Mesenchymal stem cell (in vitro differentiated cells and primary cell): ENCODE data around the gene ADAMTSL1.

Experiments used
- DNase-seq: peaks from one replicate; pipeline ENCODE4 v3.0.0-alpha.2; 2013
- H2AFZ ChIP-seq: one replicate; pipeline ENCODE4 v1.6.1; 2013; ENCODE audit warnings: low read depth, mild to moderate bottlenecking, control low read depth, inconsistent platforms, low read length, moderate library complexity
- H2AK5ac ChIP-seq: 2 replicates; pipeline ENCODE4 v1.6.1; 2013; ENCODE audit warnings: low read length, moderate library complexity, mild to moderate bottlenecking, inconsistent platforms; ENCODE audit not compliant: severe bottlenecking
- H2BK120ac ChIP-seq: one replicate; pipeline ENCODE4 v1.6.1; 2013; ENCODE audit warnings: low read depth, mild to moderate bottlenecking, inconsistent platforms, low read length, moderate library complexity
- H2BK12ac ChIP-seq, 2 experiments: one replicate each; pipeline ENCODE4 v1.6.1; 2013; ENCODE audit warnings: inconsistent platforms in 2 of 2, low read length in 2 of 2, mild to moderate bottlenecking in 2 of 2, moderate library complexity in 2 of 2, control low read depth in 1 of 2
- H2BK15ac ChIP-seq: one replicate; pipeline ENCODE4 v1.6.1; 2013; ENCODE audit warnings: mild to moderate bottlenecking, low read depth, inconsistent platforms; ENCODE audit not compliant: poor library complexity, severe bottlenecking
- H2BK5ac ChIP-seq: 2 replicates; pipeline ENCODE4 v1.6.1; 2013; ENCODE audit warnings: low read depth, mild to moderate bottlenecking, low read length, control low read depth, inconsistent platforms; ENCODE audit not compliant: poor library complexity, severe bottlenecking
- H3K14ac ChIP-seq, 2 experiments: one replicate each; pipeline ENCODE4 v1.6.1; 2013; ENCODE audit warnings: inconsistent platforms in 2 of 2, low read length in 2 of 2, control low read depth in 1 of 2, mild to moderate bottlenecking in 1 of 2, moderate library complexity in 1 of 2
- H3K18ac ChIP-seq, 2 experiments: one replicate each; pipeline ENCODE4 v1.6.1; 2013; ENCODE audit warnings: inconsistent platforms in 2 of 2, low read length in 2 of 2, control low read depth in 1 of 2, low read depth in 1 of 2, mild to moderate bottlenecking in 1 of 2
- H3K23ac ChIP-seq, 2 experiments: one replicate each; pipeline ENCODE4 v1.6.1; 2013; ENCODE audit warnings: inconsistent platforms in 2 of 2, low read length in 2 of 2, mild to moderate bottlenecking in 2 of 2, moderate library complexity in 2 of 2, control low read depth in 1 of 2
- H3K27ac ChIP-seq: 2 replicates; pipeline ENCODE4 v1.5.1; 2013; ENCODE audit warnings: mild to moderate bottlenecking, moderate library complexity, low read length, control low read depth, inconsistent platforms; ENCODE audit not compliant: poor library complexity, severe bottlenecking
- H3K27me3 ChIP-seq, 2 experiments: 2 replicates each; pipeline versions ENCODE4 v1.6.1 to v1.7.0; 2013; ENCODE audit warnings: low read length in 2 of 2, mild to moderate bottlenecking in 2 of 2, moderate library complexity in 2 of 2, control low read depth in 1 of 2, inconsistent platforms in 1 of 2; ENCODE audit not compliant: control insufficient read depth in 1 of 2, insufficient read depth in 1 of 2
- H3K36me3 ChIP-seq, 2 experiments: 2 replicates each; pipeline versions ENCODE4 v1.6.1 to v1.7.0; 2013; ENCODE audit warnings: low read length in 2 of 2, control low read depth in 1 of 2, inconsistent platforms in 1 of 2, low read depth in 1 of 2, mild to moderate bottlenecking in 1 of 2; ENCODE audit not compliant: insufficient read depth in 2 of 2, control insufficient read depth in 1 of 2
- H3K4ac ChIP-seq, 2 experiments: one replicate each; pipeline ENCODE4 v1.6.1; 2013; ENCODE audit warnings: inconsistent platforms in 2 of 2, low read length in 2 of 2, mild to moderate bottlenecking in 2 of 2, moderate library complexity in 2 of 2, control low read depth in 1 of 2, low read depth in 1 of 2
- H3K4me1 ChIP-seq: 2 replicates; pipeline ENCODE4 v1.6.1; 2013; ENCODE audit warnings: low read depth, low read length, control low read depth; ENCODE audit not compliant: control insufficient read depth, insufficient read depth
- H3K4me2 ChIP-seq: 2 replicates; pipeline ENCODE4 v1.6.1; 2013; ENCODE audit warnings: low read length, mild to moderate bottlenecking, inconsistent platforms; ENCODE audit not compliant: poor library complexity, severe bottlenecking
- H3K4me3 ChIP-seq, 2 experiments: 2 replicates each; pipeline versions ENCODE4 v1.5.1 to v1.7.0; 2013; ENCODE audit warnings: low read length in 2 of 2, mild to moderate bottlenecking in 2 of 2, control low read depth in 1 of 2, low read depth in 1 of 2; ENCODE audit not compliant: insufficient read depth in 1 of 2
- H3K79me1 ChIP-seq: replicated peaks from 2 replicates; pipeline ENCODE4 v1.6.1; 2013; ENCODE audit warnings: mild to moderate bottlenecking, control low read depth, low read length, inconsistent platforms; ENCODE audit not compliant: poor library complexity, severe bottlenecking
- H3K9ac ChIP-seq: 2 replicates; pipeline ENCODE4 v1.7.0; 2013; ENCODE audit warnings: mild to moderate bottlenecking, low read length, moderate library complexity
- H3K9me3 ChIP-seq: 2 replicates; pipeline ENCODE4 v1.7.0; 2013; ENCODE audit warnings: mild to moderate bottlenecking, low read length; ENCODE audit not compliant: control insufficient read depth
- H4K8ac ChIP-seq: one replicate; pipeline ENCODE4 v1.6.1; 2013; ENCODE audit warnings: inconsistent platforms, mild to moderate bottlenecking, low read length, moderate library complexity
- H4K91ac ChIP-seq: one replicate; pipeline ENCODE4 v1.6.1; 2013; ENCODE audit warnings: mild to moderate bottlenecking, low read length, inconsistent platforms
- WGBS: methylation state at CpG from one replicate; pipeline ENCODE4 v1.1.7; 2013; ENCODE audit warnings: mixed read lengths; 5-methylcytosine and 5-hydroxymethylcytosine counted together

Gene ADAMTSL1

DNA sequence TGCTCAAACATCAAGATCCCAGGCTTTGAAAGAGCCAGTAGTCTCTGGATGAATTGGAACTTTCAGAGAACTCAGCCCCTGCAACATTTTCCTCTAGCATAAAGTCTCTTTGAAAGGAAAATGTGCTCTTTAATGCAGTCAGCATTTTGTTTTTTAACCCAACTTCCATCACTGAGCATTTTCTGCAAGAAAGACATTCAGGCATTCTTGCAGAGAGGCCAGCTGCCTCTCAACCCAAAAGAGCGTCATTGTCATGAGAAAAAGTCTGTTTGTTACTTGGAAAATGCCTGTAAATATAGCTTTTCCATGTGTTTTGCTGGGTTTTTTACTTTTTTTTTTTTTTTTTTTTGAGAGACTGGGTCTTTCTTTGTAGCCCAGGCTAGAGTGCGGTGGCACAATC, 225.0 kb downstream of the ADAMTSL1 start:
- H3K27me3 ChIP-seq = no peaks in the 10 kb centered on the region
- no peak overlapping the region for H4K91ac ChIP-seq
- no peak overlapping the region for H2BK15ac ChIP-seq
- no peak overlapping the region for H2BK12ac ChIP-seq
- no peak overlapping the region for H3K18ac ChIP-seq
- no peak overlapping the region for H3K23ac ChIP-seq
- H3K36me3 ChIP-seq = peaks cover 6 to 88% of the 10 kb centered on the region in 2 experiments
- no peak overlapping the region for H3K4ac ChIP-seq
- H2BK5ac ChIP-seq = no peak overlapping the region
- no peak for DNase-seq
- no peaks in the 10 kb centered on the region for H3K79me1 ChIP-seq
- H3K9ac ChIP-seq = no peak overlapping the region
- no peak overlapping the region for H2BK120ac ChIP-seq
- H3K27ac ChIP-seq = no peak overlapping the region
- no peak overlapping the region for H3K4me2 ChIP-seq
- no peak overlapping the region for H4K8ac ChIP-seq
- no peak overlapping the region for H2AK5ac ChIP-seq
- peaks cover 14% of the 10 kb centered on the region for H3K9me3 ChIP-seq
- H3K4me1 ChIP-seq = no peaks in the 10 kb centered on the region
- 79% methylated on average over 1 of the region's 2 CpGs for WGBS
- no peak overlapping the region for H3K14ac ChIP-seq
- no peak overlapping the region for H2AFZ ChIP-seq
- H3K4me3 ChIP-seq = no peak overlapping the region

DNA sequence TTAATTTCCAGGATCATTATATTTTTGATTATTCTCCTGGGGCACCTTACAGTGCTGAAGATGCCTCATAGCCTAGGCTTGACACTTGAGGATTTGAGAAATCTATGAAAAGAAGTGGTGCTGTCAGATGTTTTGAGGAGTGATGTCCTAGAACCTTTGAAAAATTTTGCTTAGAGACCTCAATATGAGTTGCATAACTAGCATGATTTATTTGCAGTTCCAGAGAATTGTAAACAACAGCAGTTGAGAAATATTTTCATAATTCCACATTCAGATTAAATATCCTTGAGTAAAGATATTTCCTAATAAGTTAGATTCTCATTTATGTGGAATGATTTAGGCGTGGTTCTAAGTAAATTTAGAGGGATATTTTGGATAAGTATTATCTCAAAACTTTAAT, 225.8 kb downstream of the ADAMTSL1 start:
- Histone ChIP-seq H3K18ac (no peak overlapping the region), H3K4me3 (no peak overlapping the region), H2BK12ac (no peak overlapping the region), H3K9ac (no peak overlapping the region), H3K4me2 (no peak overlapping the region), H3K36me3 (peaks cover 3 to 88% of the 10 kb centered on the region in 2 experiments), H2AK5ac (no peak overlapping the region), H2BK15ac (no peak overlapping the region), H3K27me3 (no peaks in the 10 kb centered on the region), H3K27ac (no peak overlapping the region), H3K4me1 (no peaks in the 10 kb centered on the region), H2BK5ac (no peak overlapping the region), H3K14ac (no peak overlapping the region), H3K4ac (no peak overlapping the region), H3K9me3 (peaks cover 6% of the 10 kb centered on the region), H4K91ac (no peak overlapping the region), H2AFZ (no peak overlapping the region), H2BK120ac (no peak overlapping the region), H4K8ac (no peak overlapping the region), H3K23ac (no peak overlapping the region), H3K79me1 (no peaks in the 10 kb centered on the region)
- WGBS = no CpG with 5 or more reads among the region's 1 CpG
- DNase-seq = no peak

DNA sequence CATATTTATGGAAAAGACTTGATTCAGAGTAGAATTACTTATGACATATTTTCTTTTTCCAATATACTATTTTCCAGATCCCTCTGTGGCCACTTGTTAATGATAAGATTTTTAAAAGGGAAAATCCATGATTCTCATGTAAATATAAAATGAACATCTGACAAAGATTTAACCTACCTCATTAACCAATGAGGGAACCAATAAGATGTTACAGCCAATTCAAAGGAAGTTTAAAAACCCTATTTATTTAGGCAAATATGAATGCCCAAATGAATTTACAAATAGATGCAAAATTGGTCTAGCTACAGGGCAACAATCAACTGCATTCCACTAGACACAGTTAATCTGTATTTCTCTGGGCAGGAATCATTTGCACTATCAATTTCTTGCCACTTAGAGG, 226.8 kb downstream of the ADAMTSL1 start:
- no peak overlapping the region for H3K14ac ChIP-seq
- no peak overlapping the region for H2BK120ac ChIP-seq
- no peak overlapping the region for H2AK5ac ChIP-seq
- no peak overlapping the region for H3K23ac ChIP-seq
- no peak overlapping the region for H2BK5ac ChIP-seq
- no peaks in the 10 kb centered on the region for H3K79me1 ChIP-seq
- H2BK12ac ChIP-seq = no peak overlapping the region
- H3K18ac ChIP-seq = no peak overlapping the region
- no peak overlapping the region for H2BK15ac ChIP-seq
- no peak overlapping the region for H4K8ac ChIP-seq
- H2AFZ ChIP-seq = no peak overlapping the region
- H3K9ac ChIP-seq = no peak overlapping the region
- H3K4me1 ChIP-seq = no peaks in the 10 kb centered on the region
- H3K9me3 ChIP-seq = no peaks in the 10 kb centered on the region
- H3K4me3 ChIP-seq = no peak overlapping the region
- peaks cover 0 to 82% of the 10 kb centered on the region in 2 experiments for H3K36me3 ChIP-seq
- DNase-seq = no peak
- H3K4ac ChIP-seq = no peak overlapping the region
- no peak overlapping the region for H3K4me2 ChIP-seq
- no peak overlapping the region for H3K27ac ChIP-seq
- H3K27me3 ChIP-seq = no peaks in the 10 kb centered on the region
- H4K91ac ChIP-seq = no peak overlapping the region

DNA sequence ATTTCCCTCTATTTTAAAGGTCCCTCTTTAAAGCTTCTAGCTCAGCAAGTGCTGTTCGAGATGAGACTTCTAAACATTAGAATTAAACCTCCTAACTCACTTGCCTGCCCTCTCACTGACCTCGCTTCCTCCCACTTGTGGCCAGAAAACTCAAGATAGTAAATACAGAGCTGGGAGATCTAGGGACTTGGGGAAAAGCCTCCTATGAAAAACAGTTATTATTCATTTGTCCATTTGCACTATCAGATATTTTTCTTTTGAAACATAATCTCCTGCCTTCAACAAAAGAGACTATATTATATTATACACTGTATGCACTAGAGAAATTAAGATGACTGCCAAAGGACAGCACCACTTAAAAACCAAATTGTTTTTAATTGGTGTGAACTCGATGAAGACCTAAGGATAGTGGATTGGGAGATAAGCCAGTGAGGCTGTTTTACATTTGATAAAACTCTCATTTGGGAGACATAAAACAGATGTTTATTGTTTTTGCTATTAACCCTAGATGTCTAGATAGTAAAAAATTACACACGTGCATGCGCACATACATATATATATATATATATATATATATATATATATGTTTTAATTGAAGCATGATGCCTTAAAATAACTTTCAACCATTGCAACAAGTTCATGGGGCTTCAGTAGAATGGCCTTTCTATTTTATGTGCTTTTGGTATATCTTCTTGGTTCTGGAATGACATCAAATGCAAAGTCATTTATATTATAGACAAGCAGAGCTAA, 229.4 kb downstream of the ADAMTSL1 start:
- no peak overlapping the region for H3K27ac ChIP-seq
- no peak overlapping the region for H2AFZ ChIP-seq
- H3K79me1 ChIP-seq = no peaks in the 10 kb centered on the region
- H2BK5ac ChIP-seq = no peak overlapping the region
- no peaks in the 10 kb centered on the region for H3K4me1 ChIP-seq
- peaks cover 8 to 76% of the 10 kb centered on the region in 2 experiments for H3K36me3 ChIP-seq
- no peak overlapping the region for H3K18ac ChIP-seq
- H4K91ac ChIP-seq = no peak overlapping the region
- no peak overlapping the region for H3K4me2 ChIP-seq
- no peak overlapping the region for H3K14ac ChIP-seq
- no peak overlapping the region for H3K9ac ChIP-seq
- H3K4me3 ChIP-seq = no peak overlapping the region
- H3K27me3 ChIP-seq = no peaks in the 10 kb centered on the region
- no peak overlapping the region for H2BK120ac ChIP-seq
- no peaks in the 10 kb centered on the region for H3K9me3 ChIP-seq
- H4K8ac ChIP-seq = no peak overlapping the region
- H3K4ac ChIP-seq = no peak overlapping the region
- no peak overlapping the region for H3K23ac ChIP-seq
- no peak for DNase-seq
- 55% methylated on average over 1 of the region's 5 CpGs for WGBS
- H2BK15ac ChIP-seq = no peak overlapping the region
- H2AK5ac ChIP-seq = no peak overlapping the region
- H2BK12ac ChIP-seq = no peak overlapping the region
